Renal pelvis (tissue), 4 donors: ENCODE data around the gene PNKP. TPM values are rescaled to one million over a fixed set of nuclear protein-coding genes. Genes with fewer than 3 reads are reported as not detected.

Experiments
- DNase-seq: peaks from one replicate; pipeline ENCODE4 v3.0.0-alpha.2; 2013
- polyA plus RNA-seq, 3 donors: library from polyadenylated mRNA; unstranded; fragments of 120-200 nt; gene quantifications; one replicate each; pipeline ENCODE4 v1.2.1, GENCODE V29; 2013; ENCODE audit not compliant: insufficient read length in 3 of 3

The PNKP gene
- polyA plus RNA-seq, 3 donors: 57.0 to 83.3 (median 81.4) TPM

GRCh38 chr19:49877879-49878743 is 10.7 kb upstream of the PNKP start:
- DNase-seq: peak; percentile 97

GRCh38 chr19:49877020-49877878 is 9.9 kb upstream of the PNKP start, which contains the start of the genes AKT1S1 and TBC1D17:
Gene AKT1S1, minus strand, starts transcription at chr19:49877355. Its CDS starts 4,060 bp downstream, at chr19:49873295.
Gene TBC1D17, plus strand, starts transcription at chr19:49877702. Its CDS starts 22 bp downstream, at chr19:49877724.
- peak; percentile 100 for DNase-seq

GRCh38 chr19:49876422-49877019 is 9.1 kb upstream of the PNKP start:
- peak; percentile 99 for DNase-seq

GRCh38 chr19:49875857-49876421 is 8.6 kb upstream of the PNKP start:
- no peak for DNase-seq

- no peak for DNase-seq
Observed at GRCh38 chr19:49875177-49875576, 7.8 kb upstream of the PNKP start.

GRCh38 chr19:49874503-49875157 is 7.3 kb upstream of the PNKP start:
- no peak for DNase-seq

GRCh38 chr19:49873834-49874233 is 6.5 kb upstream of the PNKP start:
- no peak for DNase-seq

GRCh38 chr19:49873129-49873521 is 5.7 kb upstream of the PNKP start:
- no peak for DNase-seq

- DNase-seq: no peak
Observed at GRCh38 chr19:49872245-49873128, 5.1 kb upstream of the PNKP start.

GRCh38 chr19:49871349-49871985 is 4.1 kb upstream of the PNKP start:
- DNase-seq: no peak

- DNase-seq: no peak
Observed at GRCh38 chr19:49870309-49870901, 3.0 kb upstream of the PNKP start.

GRCh38 chr19:49869484-49870308 is 2.3 kb upstream of the PNKP start:
- peak; percentile 100 for DNase-seq

GRCh38 chr19:49869009-49869483 is 1.7 kb upstream of the PNKP start:
- DNase-seq: no peak

- DNase-seq: no peak
Observed at GRCh38 chr19:49864890-49865289, 2.5 kb downstream of the PNKP start.

GRCh38 chr19:49863935-49864320 is 3.4 kb downstream of the PNKP start:
- DNase-seq: no peak

- no peak for DNase-seq
Observed at GRCh38 chr19:49863254-49863934, 4.0 kb downstream of the PNKP start.

- DNase-seq: no peak
Observed at GRCh38 chr19:49862391-49863253, 4.8 kb downstream of the PNKP start.
